Measurements from ENCODE around the gene HOXC5.

DNA sequence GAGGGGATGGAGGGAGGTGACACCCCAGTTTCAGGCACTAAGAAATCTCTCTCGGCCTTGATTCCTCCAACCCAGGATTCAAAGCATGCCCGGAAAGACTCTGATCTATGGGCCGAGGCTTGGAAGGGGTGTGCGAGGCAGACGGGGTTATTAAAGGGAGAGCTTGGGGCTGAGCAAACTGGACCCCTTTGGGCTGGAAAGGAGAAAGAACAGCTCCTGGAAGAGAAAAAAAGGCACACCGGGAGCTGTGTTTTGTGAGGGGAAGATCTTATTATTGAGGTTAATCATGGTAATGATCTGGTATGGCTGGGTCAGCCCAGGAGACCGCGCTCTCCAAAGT, 15.1 kb downstream of the HOXC5 start:
- TF ChIP-seq POLR2AphosphoS5 (IDR thresholded peaks at IDR 0.05; ENCODE audit: low read depth, low read length) = no peak
- no peak for TF ChIP-seq CTCF (IDR thresholded peaks at IDR 0.05)
- no peak for TF ChIP-seq TCF7L2 (IDR thresholded peaks at IDR 0.05; ENCODE audit: low read depth, low read length)

Data from Panc1 (cell line).